ENCODE measurements around the gene STMN3. TPM values are rescaled to one million over a fixed set of nuclear protein-coding genes. Genes with fewer than 3 reads are reported as not detected.
"Not testable (repeated sequence)": the region's sequence is repeated elsewhere in the genome, so short reads cannot be mapped to it uniquely, and the experiment has no call there.

The STMN3 gene
- total and polyA plus RNA-seq, 4 donors: 13.6 to 20.9 (median 17.0) TPM

GRCh38 chr20:63661959-63662812 lies 9.0 kb upstream of the STMN3 start:
- no peak overlapping the region for H3K4me3 ChIP-seq
- H3K36me3 ChIP-seq (ENCODE audit: control insufficient read depth in 4 of 4, insufficient read depth in 4 of 4, low read length in 4 of 4): peaks cover 0 to 52% (median 16%) of the 10 kb centered on the region in 4 donors
- no peak overlapping the region for H3K27ac ChIP-seq (ENCODE audit: low read depth in 1 of 2, low read length in 1 of 2)
- 93 to 94% methylated on average over 33 of the region's 33 CpGs for WGBS, 2 donors
- H3K9me3 ChIP-seq (ENCODE audit: control insufficient read depth in 4 of 4, insufficient read depth in 3 of 4, low read length in 3 of 4): no peaks in the 10 kb centered on the region
- DNase-seq: no peak
- peaks cover 0 to 16% (median 10%) of the 10 kb centered on the region in 5 donors for H3K4me1 ChIP-seq (ENCODE audit: control insufficient read depth in 5 of 5, insufficient read depth in 5 of 5, low read length in 5 of 5)
- no peak overlapping the region for H3K9ac ChIP-seq (ENCODE audit: insufficient read depth in 1 of 2, low read length in 2 of 2)
- no peak for TF ChIP-seq CTCF (IDR thresholded peaks at IDR 0.05; ENCODE audit: control extremely low read depth, extremely low read depth)
- ATAC-seq (ENCODE audit: insufficient read depth, low FRiP score): no peak
- no peaks in the 10 kb centered on the region for H3K27me3 ChIP-seq (ENCODE audit: control insufficient read depth in 3 of 3, insufficient read depth in 3 of 3, low read length in 2 of 3)

- Histone ChIP-seq H3K9me3 (ENCODE audit: control insufficient read depth in 4 of 4, insufficient read depth in 3 of 4, low read length in 3 of 4) (no peaks in the 10 kb centered on the region), H3K9ac (ENCODE audit: insufficient read depth in 1 of 2, low read length in 2 of 2) (no peak overlapping the region), H3K4me3 (no peak overlapping the region), H3K27me3 (ENCODE audit: control insufficient read depth in 3 of 3, insufficient read depth in 3 of 3, low read length in 2 of 3) (no peaks in the 10 kb centered on the region), H3K36me3 (ENCODE audit: control insufficient read depth in 4 of 4, insufficient read depth in 4 of 4, low read length in 4 of 4) (peaks cover 0 to 46% (median 13%) of the 10 kb centered on the region in 4 donors), H3K4me1 (ENCODE audit: control insufficient read depth in 5 of 5, insufficient read depth in 5 of 5, low read length in 5 of 5) (peaks cover 0 to 19% (median 10%) of the 10 kb centered on the region in 5 donors), H3K27ac (ENCODE audit: low read depth in 1 of 2, low read length in 1 of 2) (no peak overlapping the region)
- ATAC-seq (ENCODE audit: insufficient read depth, low FRiP score): no peak
- no peak for TF ChIP-seq CTCF (IDR thresholded peaks at IDR 0.05; ENCODE audit: control extremely low read depth, extremely low read depth)
- WGBS, 2 donors: 97 to 98% methylated on average over 22 of the region's 22 CpGs
- no peak for DNase-seq
These were observed 7.9 kb upstream of the STMN3 start for GRCh38 chr20:63661108-63661507.

GRCh38 chr20:63660622-63661021 lies 7.4 kb upstream of the STMN3 start:
- DNase-seq (no peak), ATAC-seq (ENCODE audit: insufficient read depth, low FRiP score) (no peak)
- Histone ChIP-seq H3K27me3 (ENCODE audit: control insufficient read depth in 3 of 3, insufficient read depth in 3 of 3, low read length in 2 of 3) (no peaks in the 10 kb centered on the region), H3K4me1 (ENCODE audit: control insufficient read depth in 5 of 5, insufficient read depth in 5 of 5, low read length in 5 of 5) (peaks cover 0 to 19% (median 10%) of the 10 kb centered on the region in 5 donors), H3K9ac (ENCODE audit: insufficient read depth in 1 of 2, low read length in 2 of 2) (no peak overlapping the region), H3K4me3 (no peak overlapping the region), H3K36me3 (ENCODE audit: control insufficient read depth in 4 of 4, insufficient read depth in 4 of 4, low read length in 4 of 4) (peaks cover 0 to 43% (median 11%) of the 10 kb centered on the region in 4 donors), H3K9me3 (ENCODE audit: control insufficient read depth in 4 of 4, insufficient read depth in 3 of 4, low read length in 3 of 4) (no peaks in the 10 kb centered on the region), H3K27ac (ENCODE audit: low read depth in 1 of 2, low read length in 1 of 2) (no peak overlapping the region)
- 86 to 87% methylated on average over 8 of the region's 8 CpGs for WGBS, 2 donors
- TF ChIP-seq CTCF (IDR thresholded peaks at IDR 0.05; ENCODE audit: control extremely low read depth, extremely low read depth): no peak

- not testable (repeated sequence) for ATAC-seq (ENCODE audit: insufficient read depth, low FRiP score); H3K27me3 ChIP-seq (ENCODE audit: control insufficient read depth in 3 of 3, insufficient read depth in 3 of 3, low read length in 2 of 3); H3K4me3 ChIP-seq; H3K27ac ChIP-seq (ENCODE audit: low read depth in 1 of 2, low read length in 1 of 2); DNase-seq; H3K9me3 ChIP-seq (ENCODE audit: control insufficient read depth in 4 of 4, insufficient read depth in 3 of 4, low read length in 3 of 4); H3K9ac ChIP-seq (ENCODE audit: insufficient read depth in 1 of 2, low read length in 2 of 2)
- Histone ChIP-seq H3K4me1 (ENCODE audit: control insufficient read depth in 5 of 5, insufficient read depth in 5 of 5, low read length in 5 of 5) (peaks cover 0 to 19% (median 10%) of the 10 kb centered on the region in 5 donors), H3K36me3 (ENCODE audit: control insufficient read depth in 4 of 4, insufficient read depth in 4 of 4, low read length in 4 of 4) (peaks cover 0 to 41% (median 10%) of the 10 kb centered on the region in 4 donors)
- 85 to 97% methylated on average over 10 of the region's 10 CpGs for WGBS, 2 donors
These were observed 7.0 kb upstream of the STMN3 start for GRCh38 chr20:63660174-63660573.
